ENCODE results near the gene WDR1. TPM values are rescaled to one million over a fixed set of nuclear protein-coding genes. Genes with fewer than 3 reads are reported as not detected.
A peak's percentile ranks its signal among the peaks of the same experiment; 100 is the strongest.

Gene WDR1
- total and polyA plus RNA-seq, 5 donors from 2014 or later, result 312 to 422 (median 356) TPM

GRCh38 chr4:10122236-10122932 lies 5.8 kb upstream of the WDR1 start:
- Mint-ChIP-seq H3K4me3 (no peak overlapping the region), H3K36me3 (no peaks in the 10 kb centered on the region), H3K4me1 (peaks cover 4 to 39% (median 19%) of the 10 kb centered on the region in 4 donors), H3K27me3 (no peaks in the 10 kb centered on the region), H3K27ac (peak overlapping the region; percentile 23 to 58 (median 56)), H3K9me3 (no peaks in the 10 kb centered on the region)
- Histone ChIP-seq H3K4me3 (ENCODE audit: low read depth, low read length) (no peak overlapping the region), H3K36me3 (ENCODE audit: control insufficient read depth, insufficient read depth, low read length) (no peaks in the 10 kb centered on the region), H3K27ac (ENCODE audit: insufficient read depth, low read length, poor library complexity, severe bottlenecking) (no peak overlapping the region), H3K9me3 (ENCODE audit: control insufficient read depth in 2 of 2, low read length in 2 of 2) (no peaks in the 10 kb centered on the region), H3K27me3 (ENCODE audit: control insufficient read depth, insufficient read depth, low read length) (no peaks in the 10 kb centered on the region), H3K4me1 (ENCODE audit: control insufficient read depth, insufficient read depth, low read length, poor library complexity, severe bottlenecking) (peaks cover 29% of the 10 kb centered on the region)
- ATAC-seq (ENCODE audit: low read depth in 2 of 2) (no peak), DNase-seq (no peak)

GRCh38 chr4:10121568-10122208 lies 5.1 kb upstream of the WDR1 start:
- H3K27me3 ChIP-seq (ENCODE audit: control insufficient read depth, insufficient read depth, low read length), result no peaks in the 10 kb centered on the region
- H3K9me3 ChIP-seq (ENCODE audit: control insufficient read depth in 2 of 2, low read length in 2 of 2), result no peaks in the 10 kb centered on the region
- no peak for ATAC-seq (ENCODE audit: low read depth in 2 of 2)
- H3K27me3 Mint-ChIP-seq, result peaks cover 4% of the 10 kb centered on the region
- peaks cover 33% of the 10 kb centered on the region for H3K4me1 ChIP-seq (ENCODE audit: control insufficient read depth, insufficient read depth, low read length, poor library complexity, severe bottlenecking)
- H3K27ac Mint-ChIP-seq, result peak overlapping the region in 1 of 3 donors; percentile 65
- no peaks in the 10 kb centered on the region for H3K36me3 Mint-ChIP-seq
- H3K9me3 Mint-ChIP-seq, result no peaks in the 10 kb centered on the region
- H3K4me3 Mint-ChIP-seq, result no peak overlapping the region
- no peaks in the 10 kb centered on the region for H3K36me3 ChIP-seq (ENCODE audit: control insufficient read depth, insufficient read depth, low read length)
- DNase-seq, result no peak
- no peak overlapping the region for H3K4me3 ChIP-seq (ENCODE audit: low read depth, low read length)
- H3K27ac ChIP-seq (ENCODE audit: insufficient read depth, low read length, poor library complexity, severe bottlenecking), result no peak overlapping the region
- peaks cover 7 to 45% (median 23%) of the 10 kb centered on the region in 4 donors for H3K4me1 Mint-ChIP-seq

GRCh38 chr4:10120943-10121567 lies 4.5 kb upstream of the WDR1 start:
- no peak overlapping the region for H3K27ac ChIP-seq (ENCODE audit: insufficient read depth, low read length, poor library complexity, severe bottlenecking)
- no peak overlapping the region for H3K4me3 ChIP-seq (ENCODE audit: low read depth, low read length)
- peaks cover 7 to 45% (median 23%) of the 10 kb centered on the region in 4 donors for H3K4me1 Mint-ChIP-seq
- peak overlapping the region in 1 of 3 donors; percentile 65 for H3K27ac Mint-ChIP-seq
- H3K36me3 Mint-ChIP-seq, result no peaks in the 10 kb centered on the region
- no peaks in the 10 kb centered on the region for H3K9me3 Mint-ChIP-seq
- ATAC-seq (ENCODE audit: low read depth in 2 of 2) (no peak), DNase-seq (no peak)
- H3K27me3 Mint-ChIP-seq, result peaks cover 4% of the 10 kb centered on the region
- no peaks in the 10 kb centered on the region for H3K9me3 ChIP-seq (ENCODE audit: control insufficient read depth in 2 of 2, low read length in 2 of 2)
- H3K27me3 ChIP-seq (ENCODE audit: control insufficient read depth, insufficient read depth, low read length), result no peaks in the 10 kb centered on the region
- no peaks in the 10 kb centered on the region for H3K36me3 ChIP-seq (ENCODE audit: control insufficient read depth, insufficient read depth, low read length)
- peak overlapping the region in 2 of 4 donors; percentile 35 to 99 for H3K4me3 Mint-ChIP-seq
- H3K4me1 ChIP-seq (ENCODE audit: control insufficient read depth, insufficient read depth, low read length, poor library complexity, severe bottlenecking), result peaks cover 33% of the 10 kb centered on the region

- no peak for DNase-seq
- H3K4me1 ChIP-seq (ENCODE audit: control insufficient read depth, insufficient read depth, low read length, poor library complexity, severe bottlenecking), result peaks cover 45% of the 10 kb centered on the region
- no peak overlapping the region for H3K4me3 ChIP-seq (ENCODE audit: low read depth, low read length)
- peaks cover 7 to 57% (median 29%) of the 10 kb centered on the region in 4 donors for H3K4me1 Mint-ChIP-seq
- H3K27me3 Mint-ChIP-seq, result peaks cover 4% of the 10 kb centered on the region
- H3K9me3 ChIP-seq (ENCODE audit: control insufficient read depth in 2 of 2, low read length in 2 of 2), result no peaks in the 10 kb centered on the region
- peak overlapping the region in 1 of 3 donors; percentile 99 for H3K27ac Mint-ChIP-seq
- H3K36me3 Mint-ChIP-seq, result peaks cover 11% of the 10 kb centered on the region
- H3K27me3 ChIP-seq (ENCODE audit: control insufficient read depth, insufficient read depth, low read length), result no peaks in the 10 kb centered on the region
- ATAC-seq (ENCODE audit: low read depth in 2 of 2), result no peak
- peaks cover 7% of the 10 kb centered on the region for H3K36me3 ChIP-seq (ENCODE audit: control insufficient read depth, insufficient read depth, low read length)
- no peak overlapping the region for H3K27ac ChIP-seq (ENCODE audit: insufficient read depth, low read length, poor library complexity, severe bottlenecking)
- no peaks in the 10 kb centered on the region for H3K9me3 Mint-ChIP-seq
- peak overlapping the region in 2 of 4 donors; percentile 49 to 99 for H3K4me3 Mint-ChIP-seq
These were observed 3.2 kb upstream of the WDR1 start for GRCh38 chr4:10119773-10120172.

GRCh38 chr4:10119278-10119677 lies 2.7 kb upstream of the WDR1 start:
- H3K27ac ChIP-seq (ENCODE audit: insufficient read depth, low read length, poor library complexity, severe bottlenecking), result peak overlapping the region; percentile 96

GRCh38 chr4:10118048-10119004 lies 1.7 kb upstream of the WDR1 start:
- H3K36me3 Mint-ChIP-seq, result peaks cover 20% of the 10 kb centered on the region
- DNase-seq (peak in 2 of 3 donors; percentile 46 to 64), ATAC-seq (ENCODE audit: low read depth in 2 of 2) (peak in 1 of 2 donors; percentile 12)
- peak overlapping the region; percentile 96 for H3K27ac ChIP-seq (ENCODE audit: insufficient read depth, low read length, poor library complexity, severe bottlenecking)
- H3K4me1 ChIP-seq (ENCODE audit: control insufficient read depth, insufficient read depth, low read length, poor library complexity, severe bottlenecking), result peaks cover 50% of the 10 kb centered on the region
- peak overlapping the region; percentile 75 for H3K4me3 ChIP-seq (ENCODE audit: low read depth, low read length)
- peaks cover 16 to 60% (median 34%) of the 10 kb centered on the region in 4 donors for H3K4me1 Mint-ChIP-seq
- H3K27me3 Mint-ChIP-seq, result peaks cover 4% of the 10 kb centered on the region
- H3K4me3 Mint-ChIP-seq, result peak overlapping the region; percentile 90 to 99 (median 94)
- no peaks in the 10 kb centered on the region for H3K27me3 ChIP-seq (ENCODE audit: control insufficient read depth, insufficient read depth, low read length)
- H3K27ac Mint-ChIP-seq, result peak overlapping the region; percentile 99
- H3K9me3 Mint-ChIP-seq, result no peaks in the 10 kb centered on the region
- H3K9me3 ChIP-seq (ENCODE audit: control insufficient read depth in 2 of 2, low read length in 2 of 2), result no peaks in the 10 kb centered on the region
- peaks cover 21% of the 10 kb centered on the region for H3K36me3 ChIP-seq (ENCODE audit: control insufficient read depth, insufficient read depth, low read length)

More at GRCh38 chr4:10119278-10119677, 2.7 kb upstream of the WDR1 start:
- Mint-ChIP-seq H3K4me1 (peaks cover 7 to 60% (median 32%) of the 10 kb centered on the region in 4 donors), H3K4me3 (peak overlapping the region in 3 of 4 donors; percentile 90 to 99 (median 97)), H3K9me3 (no peaks in the 10 kb centered on the region), H3K36me3 (peaks cover 12% of the 10 kb centered on the region), H3K27me3 (peaks cover 4% of the 10 kb centered on the region), H3K27ac (peak overlapping the region; percentile 8 to 99 (median 99))
- peaks cover 49% of the 10 kb centered on the region for H3K4me1 ChIP-seq (ENCODE audit: control insufficient read depth, insufficient read depth, low read length, poor library complexity, severe bottlenecking)
- H3K27me3 ChIP-seq (ENCODE audit: control insufficient read depth, insufficient read depth, low read length), result no peaks in the 10 kb centered on the region
- no peak for ATAC-seq (ENCODE audit: low read depth in 2 of 2)
- DNase-seq, result no peak
- peaks cover 12% of the 10 kb centered on the region for H3K36me3 ChIP-seq (ENCODE audit: control insufficient read depth, insufficient read depth, low read length)
- no peak overlapping the region for H3K4me3 ChIP-seq (ENCODE audit: low read depth, low read length)
- H3K9me3 ChIP-seq (ENCODE audit: control insufficient read depth in 2 of 2, low read length in 2 of 2), result no peaks in the 10 kb centered on the region
